IPS-NIHi7 (cell line): ENCODE data around the gene RASA4.
"Not testable (repeated sequence)": the region's sequence is repeated elsewhere in the genome, so short reads cannot be mapped to it uniquely, and the experiment has no call there.

Source experiments
- DNase-seq: peaks from one replicate; pipeline ENCODE4 v3.0.0; 2012; ENCODE audit warnings: mixed read lengths; ENCODE audit errors: extremely low spot score

RASA4 gene

GRCh38 chr7:102606848-102607247, 9.7 kb downstream of the RASA4 start:
- not testable (repeated sequence) for DNase-seq

- not testable (repeated sequence) for DNase-seq
Measured at GRCh38 chr7:102604431-102605145, 12.0 kb downstream of the RASA4 start.

GRCh38 chr7:102602317-102602716, 14.2 kb downstream of the RASA4 start:
- not testable (repeated sequence) for DNase-seq

- not testable (repeated sequence) for DNase-seq
Measured at GRCh38 chr7:102599699-102600098, 16.9 kb downstream of the RASA4 start.

GRCh38 chr7:102596036-102596435, 20.5 kb downstream of the RASA4 start:
- DNase-seq = not testable (repeated sequence)

GRCh38 chr7:102593637-102594334, 22.8 kb downstream of the RASA4 start:
- not testable (repeated sequence) for DNase-seq

- DNase-seq = not testable (repeated sequence)
Measured at GRCh38 chr7:102592477-102593019, 24.0 kb downstream of the RASA4 start.

GRCh38 chr7:102589857-102590256, 26.7 kb downstream of the RASA4 start:
- not testable (repeated sequence) for DNase-seq

GRCh38 chr7:102583495-102583894, 33.1 kb downstream of the RASA4 start:
- DNase-seq = not testable (repeated sequence)

- not testable (repeated sequence) for DNase-seq
Measured at GRCh38 chr7:102581722-102582121, 34.8 kb downstream of the RASA4 start.

GRCh38 chr7:102578486-102578885, 38.1 kb downstream of the RASA4 start:
- not testable (repeated sequence) for DNase-seq

GRCh38 chr7:102577315-102578240, 39.0 kb downstream of the RASA4 start:
- not testable (repeated sequence) for DNase-seq

- not testable (repeated sequence) for DNase-seq
Measured at GRCh38 chr7:102576363-102576762, 40.2 kb downstream of the RASA4 start.

GRCh38 chr7:102574607-102575006, 41.9 kb downstream of the RASA4 start:
- not testable (repeated sequence) for DNase-seq

- not testable (repeated sequence) for DNase-seq
Measured at GRCh38 chr7:102572261-102573239, 44.0 kb downstream of the RASA4 start, which contains the start of gene POLR2J3. Gene POLR2J3, minus strand, starts transcription at chr7:102572583. Its CDS starts 62 bp downstream, at chr7:102572521.

GRCh38 chr7:102568620-102569019, 47.9 kb downstream of the RASA4 start:
- not testable (repeated sequence) for DNase-seq

GRCh38 chr7:102550808-102551422, 65.6 kb downstream of the RASA4 start, which contains the start of gene SPDYE2:
Gene SPDYE2, plus strand, starts transcription at chr7:102551226. Its CDS starts 2,030 bp downstream, at chr7:102553256.
- DNase-seq = not testable (repeated sequence)

- not testable (repeated sequence) for DNase-seq
Measured at GRCh38 chr7:102546353-102546752, 70.2 kb downstream of the RASA4 start.

- DNase-seq = not testable (repeated sequence)
Measured at GRCh38 chr7:102545288-102545687, 71.3 kb downstream of the RASA4 start.

GRCh38 chr7:102544372-102544771, 72.2 kb downstream of the RASA4 start:
- not testable (repeated sequence) for DNase-seq
